T-helper 22 cell (primary cell): ENCODE results near the gene CDAN1.
"Not testable (repeated sequence)": the region's sequence is repeated elsewhere in the genome, so short reads cannot be mapped to it uniquely, and the experiment has no call there.

Experiments
- DNase-seq: peaks from one replicate; pipeline ENCODE4 v3.0.0-alpha.2; 2020; ENCODE audit warnings: low read depth

CDAN1 gene, protein sequence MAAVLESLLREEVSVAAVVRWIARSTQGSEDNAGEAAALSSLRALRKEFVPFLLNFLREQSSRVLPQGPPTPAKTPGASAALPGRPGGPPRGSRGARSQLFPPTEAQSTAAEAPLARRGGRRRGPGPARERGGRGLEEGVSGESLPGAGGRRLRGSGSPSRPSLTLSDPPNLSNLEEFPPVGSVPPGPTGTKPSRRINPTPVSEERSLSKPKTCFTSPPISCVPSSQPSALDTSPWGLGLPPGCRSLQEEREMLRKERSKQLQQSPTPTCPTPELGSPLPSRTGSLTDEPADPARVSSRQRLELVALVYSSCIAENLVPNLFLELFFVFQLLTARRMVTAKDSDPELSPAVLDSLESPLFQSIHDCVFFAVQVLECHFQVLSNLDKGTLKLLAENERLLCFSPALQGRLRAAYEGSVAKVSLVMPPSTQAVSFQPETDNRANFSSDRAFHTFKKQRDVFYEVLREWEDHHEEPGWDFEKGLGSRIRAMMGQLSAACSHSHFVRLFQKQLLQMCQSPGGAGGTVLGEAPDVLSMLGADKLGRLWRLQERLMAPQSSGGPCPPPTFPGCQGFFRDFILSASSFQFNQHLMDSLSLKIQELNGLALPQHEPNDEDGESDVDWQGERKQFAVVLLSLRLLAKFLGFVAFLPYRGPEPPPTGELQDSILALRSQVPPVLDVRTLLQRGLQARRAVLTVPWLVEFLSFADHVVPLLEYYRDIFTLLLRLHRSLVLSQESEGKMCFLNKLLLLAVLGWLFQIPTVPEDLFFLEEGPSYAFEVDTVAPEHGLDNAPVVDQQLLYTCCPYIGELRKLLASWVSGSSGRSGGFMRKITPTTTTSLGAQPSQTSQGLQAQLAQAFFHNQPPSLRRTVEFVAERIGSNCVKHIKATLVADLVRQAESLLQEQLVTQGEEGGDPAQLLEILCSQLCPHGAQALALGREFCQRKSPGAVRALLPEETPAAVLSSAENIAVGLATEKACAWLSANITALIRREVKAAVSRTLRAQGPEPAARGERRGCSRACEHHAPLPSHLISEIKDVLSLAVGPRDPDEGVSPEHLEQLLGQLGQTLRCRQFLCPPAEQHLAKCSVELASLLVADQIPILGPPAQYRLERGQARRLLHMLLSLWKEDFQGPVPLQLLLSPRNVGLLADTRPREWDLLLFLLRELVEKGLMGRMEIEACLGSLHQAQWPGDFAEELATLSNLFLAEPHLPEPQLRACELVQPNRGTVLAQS

DNA sequence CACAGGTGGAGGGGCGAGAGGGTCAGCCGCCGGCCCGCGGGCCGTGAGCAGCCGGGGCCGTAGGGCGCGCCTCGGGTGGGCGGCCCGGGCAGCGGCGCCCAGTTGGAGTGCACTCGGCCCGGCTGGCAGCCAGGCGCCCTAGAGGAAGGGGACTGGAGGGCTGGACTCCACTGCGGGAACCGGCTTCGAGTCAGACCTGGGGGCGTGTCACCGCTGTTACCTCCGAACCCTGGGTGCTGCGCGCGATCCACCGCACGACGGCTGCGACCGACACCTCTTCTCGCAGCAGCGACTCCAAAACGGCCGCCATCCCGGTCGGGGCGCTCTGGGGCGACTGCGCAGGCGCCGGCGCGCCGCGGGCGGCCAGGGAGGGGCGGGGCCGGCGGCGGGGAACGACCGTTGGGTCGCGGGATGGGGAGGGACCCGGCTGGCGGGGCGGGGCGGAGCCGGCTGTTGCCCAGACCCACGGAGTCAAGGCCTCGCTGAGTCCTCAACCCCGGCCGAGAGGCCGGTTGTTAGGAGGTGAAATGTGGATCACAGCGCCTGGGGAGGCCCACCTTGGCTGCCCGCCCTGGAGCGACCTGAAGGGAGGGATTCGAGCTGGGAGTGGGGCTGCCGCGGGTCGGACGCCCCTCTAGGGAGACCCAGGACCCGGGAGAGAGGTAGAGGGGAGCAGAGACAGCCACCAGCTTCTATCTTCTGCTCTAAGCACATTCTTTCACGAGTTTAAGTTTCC, at the start of gene CDAN1:
Gene CDAN1, minus strand, starts transcription at position 336 of the 736 bp plus-strand sequence. Its CDS starts 26 bp downstream, at position 310.
- peak; percentile 89 for DNase-seq

DNA sequence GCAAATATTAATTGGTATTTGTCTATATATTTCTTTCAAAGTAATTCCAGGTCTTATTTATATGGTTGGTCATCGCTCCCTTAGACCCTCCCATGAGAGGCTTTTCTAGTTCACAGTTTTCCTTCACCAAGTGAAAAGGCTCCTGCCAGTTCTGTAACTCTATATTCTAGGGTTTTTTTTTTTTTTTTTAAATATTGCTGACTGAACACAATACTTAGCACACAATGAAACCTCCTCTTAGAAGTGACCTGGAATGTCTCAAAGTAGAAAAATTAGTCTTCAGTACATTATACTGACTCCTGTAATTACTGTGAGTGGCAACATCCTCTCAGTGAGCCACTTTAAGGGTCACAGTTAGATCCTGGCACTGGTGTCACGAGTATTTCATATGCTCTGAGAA, 48.6 kb upstream of the CDAN1 start:
- no peak for DNase-seq

DNA sequence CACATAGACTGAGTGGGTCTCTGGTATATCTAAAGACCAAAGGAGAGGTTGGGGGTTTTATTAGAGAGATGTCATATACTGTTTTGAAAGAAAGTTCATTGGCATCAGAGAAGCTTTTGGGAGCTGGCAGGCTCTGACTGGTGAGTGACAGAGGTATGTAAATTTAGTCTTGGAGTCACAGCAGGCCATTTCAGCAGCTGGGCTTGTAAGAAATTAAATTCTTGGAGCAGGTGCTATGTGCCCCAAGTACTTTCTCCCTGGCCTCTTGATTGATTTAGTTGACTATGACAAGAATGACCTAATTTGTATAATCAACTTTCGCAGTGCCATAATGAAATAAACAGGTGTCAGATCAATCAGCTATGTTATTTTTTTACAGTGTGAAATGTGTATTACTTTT, 47.8 kb upstream of the CDAN1 start:
- DNase-seq, result no peak

DNA sequence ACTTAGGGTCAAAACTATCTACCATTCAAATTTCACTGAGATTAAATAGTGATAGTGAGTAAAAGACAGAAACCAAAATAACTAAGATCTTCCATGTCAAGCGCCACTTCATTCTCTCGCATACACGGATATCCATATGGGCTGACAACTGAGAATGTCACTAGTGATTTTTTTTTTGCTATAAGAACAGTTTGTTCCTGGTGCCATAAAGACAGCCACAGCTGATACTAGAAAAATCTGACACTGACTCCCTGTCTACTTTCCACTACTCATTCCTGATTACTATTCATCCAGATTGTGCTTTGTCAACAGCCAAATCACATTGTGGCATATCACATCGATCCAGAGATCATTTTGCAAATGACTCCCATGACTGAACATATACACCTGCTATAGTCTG, 45.8 kb upstream of the CDAN1 start:
- no peak for DNase-seq

GRCh38 chr15:42775416-42775815, 38.5 kb upstream of the CDAN1 start:
- no peak for DNase-seq

- DNase-seq, result no peak
These were observed 36.0 kb upstream of the CDAN1 start for GRCh38 chr15:42772901-42773300.

DNA sequence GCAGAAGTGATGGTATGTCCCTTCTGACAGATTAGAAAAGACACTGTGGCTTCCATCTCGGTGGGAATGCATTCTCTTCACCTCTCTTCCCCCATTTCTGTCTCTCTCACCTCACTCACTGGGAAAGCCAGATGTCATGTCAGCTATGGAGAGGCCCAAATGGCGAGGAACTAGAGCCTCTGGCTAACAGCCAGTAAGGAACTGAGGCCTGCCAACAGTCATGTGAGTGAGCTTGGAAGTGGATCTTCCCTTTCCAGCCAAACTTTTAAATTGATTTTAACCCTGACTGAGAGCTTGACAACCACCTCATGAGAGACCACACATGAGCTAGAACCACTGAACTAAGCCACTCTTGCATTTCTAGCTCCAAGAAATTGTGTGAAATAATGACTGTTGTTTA, 35.2 kb upstream of the CDAN1 start:
- DNase-seq, result no peak

- not testable (repeated sequence) for DNase-seq
These were observed 29.2 kb upstream of the CDAN1 start for GRCh38 chr15:42766109-42766508.

DNA sequence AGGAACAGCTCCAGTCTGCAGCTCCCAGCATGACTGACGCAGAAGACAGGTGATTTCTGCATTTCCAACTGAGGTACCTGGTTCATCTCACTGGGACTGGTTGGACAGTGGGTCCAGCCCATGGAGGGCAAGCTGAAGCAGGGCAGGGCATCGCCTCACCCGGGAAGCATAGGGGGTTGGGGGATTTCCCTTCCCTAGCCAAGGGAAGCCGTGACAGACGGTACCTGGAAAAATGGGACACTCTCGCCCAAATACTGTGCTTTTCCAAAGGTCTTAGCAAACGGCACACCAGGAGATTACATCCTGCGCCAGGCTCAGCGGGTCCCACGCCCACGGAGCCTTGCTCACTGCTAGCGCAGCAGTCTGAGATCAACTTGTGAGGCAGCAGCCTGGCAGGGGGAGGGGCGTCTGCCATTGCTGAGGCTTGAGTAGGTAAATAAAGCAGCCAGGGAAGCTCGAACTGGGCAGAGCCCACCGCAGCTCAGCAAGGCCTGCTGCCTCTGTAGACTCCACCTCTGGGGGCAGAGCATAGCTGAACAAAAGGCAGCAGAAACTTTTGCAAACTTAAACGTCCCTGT, 27.3 kb upstream of the CDAN1 start:
- DNase-seq, result not testable (repeated sequence)

GRCh38 chr15:42761813-42762212, 24.9 kb upstream of the CDAN1 start:
- not testable (repeated sequence) for DNase-seq

DNA sequence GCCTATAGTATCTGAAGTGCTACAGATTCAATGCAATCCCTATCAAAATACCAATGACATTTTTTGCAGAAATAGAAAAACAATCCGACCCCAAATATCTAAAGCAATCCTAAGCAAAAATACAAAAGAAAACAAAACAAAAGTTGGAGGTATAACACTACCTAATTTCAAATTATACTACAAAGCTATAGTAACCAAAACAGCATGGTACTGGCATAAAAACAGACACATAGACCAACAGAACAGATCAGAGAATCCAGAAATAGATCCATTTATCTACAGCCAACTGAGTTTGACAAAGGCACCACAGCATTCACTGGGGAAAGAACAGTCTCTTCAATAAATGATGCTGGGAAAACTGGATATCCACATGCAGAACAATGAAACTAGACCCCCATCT, 23.8 kb upstream of the CDAN1 start:
- no peak for DNase-seq

DNA sequence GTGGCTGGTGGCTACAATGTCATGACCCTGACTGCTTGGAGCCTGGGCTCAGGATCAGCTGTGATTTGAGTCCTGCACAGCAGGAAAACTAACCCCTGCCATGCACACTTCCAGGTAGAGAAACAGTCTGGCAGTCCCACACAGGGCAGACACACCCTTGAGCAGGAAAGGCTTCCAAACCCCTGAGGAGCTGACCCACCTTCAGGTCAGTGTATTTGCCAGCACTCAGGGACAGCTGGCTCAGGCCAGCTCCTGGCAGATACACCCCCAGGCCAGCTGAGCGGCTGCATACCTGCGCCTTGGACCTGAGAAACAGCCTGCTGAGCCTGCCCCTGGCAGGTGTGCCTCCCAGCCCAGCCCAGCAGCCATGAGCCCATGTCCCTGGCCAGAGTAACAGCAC, 22.2 kb upstream of the CDAN1 start:
- no peak for DNase-seq

DNA sequence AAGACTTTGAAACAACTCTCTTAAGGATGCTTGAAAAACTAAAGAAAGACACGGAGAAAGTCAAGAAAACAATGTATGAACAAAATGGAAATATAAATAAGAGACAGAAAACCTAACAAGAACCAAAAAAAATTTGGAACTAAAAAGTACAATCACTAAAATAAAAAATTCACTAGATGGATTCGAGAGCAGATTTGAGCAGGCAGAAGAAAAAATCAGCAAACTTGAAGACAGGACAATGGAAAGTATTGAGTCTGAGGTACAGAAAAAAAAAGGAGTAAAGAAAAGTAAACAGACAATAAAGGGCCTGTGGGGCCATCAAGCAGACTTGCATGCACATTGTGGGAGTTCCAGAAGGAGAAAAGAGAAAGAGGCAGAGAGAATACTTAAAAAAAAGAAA, 13.4 kb upstream of the CDAN1 start:
- DNase-seq, result no peak

DNA sequence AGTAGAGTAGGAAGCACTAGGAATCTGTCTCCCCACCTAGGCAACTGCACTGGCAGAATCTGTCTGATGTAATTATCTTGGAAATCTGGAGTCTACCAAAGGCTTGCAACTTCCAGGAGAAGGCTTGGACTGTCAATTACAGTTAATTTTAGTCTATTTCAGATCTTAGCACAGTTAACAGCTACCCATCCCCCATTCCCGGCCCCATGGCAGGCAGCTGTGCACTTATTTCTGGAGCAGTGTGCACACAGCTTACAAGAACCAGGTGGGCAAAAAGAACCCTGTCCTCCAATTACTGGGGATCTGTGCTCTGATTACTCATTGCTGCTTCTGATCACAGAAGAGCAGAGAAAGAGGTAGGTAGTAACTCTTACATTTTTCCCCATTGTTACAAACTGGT, 12.3 kb upstream of the CDAN1 start:
- DNase-seq, result no peak

DNA sequence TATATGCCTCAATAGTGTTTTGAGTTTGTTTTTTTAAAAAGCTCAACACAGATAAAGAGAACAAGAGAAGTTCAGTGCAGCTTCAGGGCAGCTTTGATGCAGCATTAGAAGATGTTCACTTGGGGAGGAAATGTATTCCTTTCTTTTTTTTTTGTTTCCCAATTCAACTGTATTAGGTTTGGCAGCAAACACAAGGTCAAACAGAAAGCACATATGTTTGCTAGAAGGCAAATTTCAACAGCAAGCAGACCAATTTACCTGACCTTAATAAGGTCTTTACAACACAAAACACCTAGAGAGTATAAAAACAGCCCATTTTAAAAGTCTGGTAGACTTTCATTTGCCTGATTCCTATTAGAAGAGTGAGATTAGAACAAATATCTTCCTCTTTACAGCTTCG, 7.3 kb upstream of the CDAN1 start:
- DNase-seq, result no peak

- DNase-seq, result no peak
These were observed 5.2 kb upstream of the CDAN1 start for GRCh38 chr15:42742149-42742548.

GRCh38 chr15:42741710-42742109, 4.8 kb upstream of the CDAN1 start:
- DNase-seq, result no peak

- no peak for DNase-seq
These were observed 801 bp upstream of the CDAN1 start for GRCh38 chr15:42737529-42738328.

GRCh38 chr15:42736178-42736792, 643 bp downstream of the CDAN1 start:
- no peak for DNase-seq
